Left ventricle myocardium superior (tissue), 1 donor: ENCODE results near the gene BHLHA15. TPM values are rescaled to one million over a fixed set of nuclear protein-coding genes. Genes with fewer than 3 reads are reported as not detected.

Experiments used
- ATAC-seq: fragments of 200-7000 bp; cut with Tn5 transposase; one replicate; pipeline ENCODE4 v1.9.1; 2020; ENCODE audit warnings: mild to moderate bottlenecking, moderate library complexity
- DNase-seq: peaks from one replicate; pipeline ENCODE4 v3.0.0-alpha.2; 2020
- intact Hi-C: fragments of 100-400 bp; cut with micrococcal nuclease; formaldehyde crosslinking; loops from one replicate; pipeline ENCODE4 v1.11.0; 2022
- long read RNA-seq: library from polyadenylated mRNA; unstranded; transcript quantifications from one replicate; pipeline ENCODE4 v2.0.0, GENCODE V29; 2021
- total RNA-seq: library from RNA; stranded (reverse); fragmentation: NEBNext Ultra II Directional; extraction: Animal tissue kit (Norgen Biotek cat#: 25700); gene quantifications from one replicate; pipeline ENCODE4 v1.2.1, GENCODE V29; 2021
- donor health status: DM: no; HTN: yes; CAD: no; lungs with severe emphysema.

The BHLHA15 gene
- not detected for total RNA-seq
- long read RNA-seq: 0 reads

GRCh38 chr7:98211221-98211675 lies at the start of gene BHLHA15:
BHLHA15 (plus strand) TSS chr7:98211439; CDS start chr7:98212310, 871 bp downstream.
- ATAC-seq: peak; percentile 31
- intact Hi-C loops: no loop called here
- DNase-seq: no peak

GRCh38 chr7:98162758-98163157 lies 48.5 kb upstream of the BHLHA15 start:
- ATAC-seq (no peak), DNase-seq (no peak)
- intact Hi-C loops: no loop called here

GRCh38 chr7:98163269-98163668 lies 48.0 kb upstream of the BHLHA15 start:
- ATAC-seq (no peak), DNase-seq (no peak)
- intact Hi-C loops: no loop called here

GRCh38 chr7:98163704-98164494 lies 47.3 kb upstream of the BHLHA15 start:
- ATAC-seq (no peak), DNase-seq (no peak)
- intact Hi-C loops: no loop called here

GRCh38 chr7:98165827-98166667 lies 45.2 kb upstream of the BHLHA15 start:
- ATAC-seq (peak; percentile 67), DNase-seq (peak; percentile 68)
- intact Hi-C loops: loop anchor here (5.0 kb wide), 1 partner anchor 59 kb away; the partner anchor contains the start of gene LMTK2

- ATAC-seq (no peak), DNase-seq (no peak)
- intact Hi-C loops: loop anchor here (5.0 kb wide), 1 partner anchor 59 kb away; the partner anchor contains the start of gene LMTK2
Measured at GRCh38 chr7:98166668-98166970, 44.6 kb upstream of the BHLHA15 start.

GRCh38 chr7:98167653-98168052 lies 43.6 kb upstream of the BHLHA15 start:
- no peak for ATAC-seq
- DNase-seq: no peak
- intact Hi-C loops: loop anchor here (5.0 kb wide), 1 partner anchor 60 kb away; the partner anchor contains the start of gene LMTK2

- DNase-seq: peak; percentile 41
- intact Hi-C loops: loop anchor here (5.0 kb wide), 1 partner anchor 61 kb away; the partner anchor contains the start of gene LMTK2
- peak; percentile 72 for ATAC-seq
Measured at GRCh38 chr7:98168181-98168903, 42.9 kb upstream of the BHLHA15 start.

- no peak for ATAC-seq
- DNase-seq: no peak
- intact Hi-C loops: loop anchor here (5.0 kb wide), 1 partner anchor 62 kb away; the partner anchor contains the start of gene LMTK2
Measured at GRCh38 chr7:98168904-98169621, 42.2 kb upstream of the BHLHA15 start.

GRCh38 chr7:98170966-98171365 lies 40.3 kb upstream of the BHLHA15 start:
- ATAC-seq: no peak
- DNase-seq: no peak
- intact Hi-C loops: no loop called here

- DNase-seq: no peak
- no peak for ATAC-seq
- intact Hi-C loops: no loop called here
Measured at GRCh38 chr7:98171449-98171848, 39.8 kb upstream of the BHLHA15 start.

GRCh38 chr7:98174334-98175259 lies 36.6 kb upstream of the BHLHA15 start:
- intact Hi-C loops: loop anchor here (5.0 kb wide), 1 partner anchor 152 kb away; no protein-coding TSS in a partner anchor
- DNase-seq: peak; percentile 79
- ATAC-seq: peak; percentile 80

- DNase-seq (no peak), ATAC-seq (no peak)
- intact Hi-C loops: loop anchor here (5.0 kb wide), 1 partner anchor 153 kb away; no protein-coding TSS in a partner anchor
Measured at GRCh38 chr7:98175260-98175940, 35.8 kb upstream of the BHLHA15 start.

- DNase-seq (no peak), ATAC-seq (peak; percentile 47)
- intact Hi-C loops: loop anchor here (5.0 kb wide), 1 partner anchor 155 kb away; no protein-coding TSS in a partner anchor
Measured at GRCh38 chr7:98177553-98177952, 33.7 kb upstream of the BHLHA15 start.

- intact Hi-C loops: loop anchor here (5.0 kb wide), 1 partner anchor 156 kb away; no protein-coding TSS in a partner anchor
- ATAC-seq (peak; percentile 93), DNase-seq (peak; percentile 87)
Measured at GRCh38 chr7:98178321-98178720, 32.9 kb upstream of the BHLHA15 start.

- DNase-seq (no peak), ATAC-seq (no peak)
- intact Hi-C loops: loop anchor here (5.0 kb wide), 1 partner anchor 157 kb away; no protein-coding TSS in a partner anchor
Measured at GRCh38 chr7:98178762-98179490, 32.3 kb upstream of the BHLHA15 start.
